ENCODE data around the gene PAPPA.

Gene PAPPA

DNA sequence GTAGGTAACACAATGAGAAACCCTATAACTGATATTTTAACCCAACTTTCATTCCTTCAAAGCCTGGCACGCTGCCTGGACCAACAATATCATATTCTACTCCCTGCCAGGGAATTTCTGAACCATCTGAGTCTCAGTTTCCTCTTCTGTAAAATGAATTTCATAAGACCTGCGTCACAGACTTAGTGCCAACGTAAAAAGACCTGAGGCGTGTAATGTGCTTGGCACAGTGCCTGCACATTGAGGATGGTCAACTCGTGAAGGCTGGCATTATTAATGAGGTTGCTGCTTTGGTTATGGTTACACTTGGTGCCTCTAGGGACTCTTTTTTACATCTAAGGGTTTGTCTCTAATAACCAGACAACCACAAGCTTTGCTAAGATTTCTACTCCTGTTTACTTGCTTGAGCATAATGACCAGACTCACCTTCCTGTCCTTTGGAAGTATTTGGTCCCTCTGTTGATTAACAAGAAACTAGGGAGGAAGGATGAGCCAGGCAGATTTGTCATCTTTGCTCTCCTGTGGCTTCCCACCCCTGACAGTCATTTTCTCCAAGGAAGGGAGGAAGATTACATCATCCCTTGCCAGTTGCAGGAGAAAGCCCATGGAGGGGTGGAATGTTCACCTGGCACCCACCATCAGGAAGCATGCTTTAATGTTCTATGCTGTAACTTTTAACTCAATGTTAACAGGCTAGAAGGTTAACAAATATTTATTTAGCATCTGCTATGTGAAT, 79.0 kb downstream of the PAPPA start:
- DNase-seq, result no peak

DNA sequence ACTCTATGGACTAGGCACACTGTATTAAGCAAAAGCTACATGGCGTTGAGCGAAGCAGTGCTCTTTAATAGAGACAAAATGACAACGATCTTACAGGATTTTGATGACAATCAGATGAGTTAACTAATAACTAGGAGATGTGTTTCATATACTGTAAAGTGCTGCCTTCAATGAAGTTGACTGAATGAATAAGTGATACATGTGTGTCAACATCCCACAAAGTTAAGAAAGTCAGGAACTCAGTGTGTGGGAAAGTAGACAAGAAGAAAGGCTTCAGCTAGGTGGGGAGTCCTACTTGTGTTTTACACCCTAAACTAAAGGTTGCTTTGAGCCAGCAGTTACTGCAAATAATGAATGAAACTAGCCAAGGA, 79.6 kb downstream of the PAPPA start:
- DNase-seq, result no peak

- DNase-seq, result no peak
Observed at GRCh38 chr9:116234081-116234480, 80.5 kb downstream of the PAPPA start.

DNA sequence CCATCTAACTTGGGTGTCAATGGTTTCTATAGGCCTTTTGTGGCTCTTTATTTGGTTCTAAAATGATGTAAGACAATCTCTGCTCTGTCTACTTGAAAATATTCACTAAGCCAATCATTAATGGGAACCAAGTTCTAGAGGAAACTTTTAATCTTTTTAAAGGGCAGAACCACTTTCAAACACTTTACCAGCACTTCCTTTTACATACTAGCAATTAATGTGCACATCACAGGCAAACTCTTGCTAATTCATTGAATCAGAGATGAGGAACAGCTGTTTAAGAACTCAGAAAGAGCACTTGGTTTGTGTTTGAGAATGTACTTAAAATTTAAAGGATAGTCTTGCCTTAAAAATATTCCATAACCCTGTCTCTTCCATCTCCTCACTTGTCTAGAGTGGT, 83.4 kb downstream of the PAPPA start:
- DNase-seq, result no peak

DNA sequence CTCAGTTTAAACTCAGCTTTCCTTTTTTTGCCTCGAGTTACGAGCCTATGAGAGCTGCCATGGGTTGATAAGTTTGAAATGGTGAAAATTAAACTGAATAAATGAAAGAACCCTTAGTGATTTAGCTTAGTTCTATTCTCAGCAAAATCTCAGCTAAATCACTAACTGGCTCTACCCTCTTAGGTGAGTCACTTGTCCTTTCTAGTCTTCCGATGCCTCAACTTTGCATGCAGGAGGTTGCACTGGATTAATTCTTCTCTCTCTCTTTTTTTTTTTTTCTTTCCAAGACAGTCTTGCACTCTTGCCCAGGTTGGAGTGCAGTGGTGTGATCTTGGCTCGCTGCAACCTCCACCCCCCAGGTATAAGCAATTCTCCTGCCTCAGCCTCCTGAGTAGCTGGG, 83.9 kb downstream of the PAPPA start:
- no peak for DNase-seq

DNA sequence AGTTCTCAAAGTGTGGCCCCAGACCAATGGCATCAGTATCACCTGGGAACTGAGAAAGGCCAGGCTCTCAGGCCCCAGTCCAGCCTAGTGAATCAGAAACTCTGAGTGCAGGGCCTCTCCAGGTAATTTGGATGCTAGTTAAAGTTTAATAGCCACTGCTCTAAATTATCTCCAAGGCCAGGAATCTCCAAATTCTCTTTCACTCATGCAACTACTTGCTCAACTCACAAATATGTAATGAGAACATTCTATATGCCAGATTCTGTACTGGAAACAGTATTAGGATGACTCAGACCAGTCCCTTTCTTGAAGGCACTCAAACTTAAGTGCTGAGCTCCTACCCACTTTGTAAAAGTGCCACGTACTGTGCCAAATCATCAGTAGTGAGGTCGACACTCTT, 84.6 kb downstream of the PAPPA start:
- DNase-seq, result no peak

DNA sequence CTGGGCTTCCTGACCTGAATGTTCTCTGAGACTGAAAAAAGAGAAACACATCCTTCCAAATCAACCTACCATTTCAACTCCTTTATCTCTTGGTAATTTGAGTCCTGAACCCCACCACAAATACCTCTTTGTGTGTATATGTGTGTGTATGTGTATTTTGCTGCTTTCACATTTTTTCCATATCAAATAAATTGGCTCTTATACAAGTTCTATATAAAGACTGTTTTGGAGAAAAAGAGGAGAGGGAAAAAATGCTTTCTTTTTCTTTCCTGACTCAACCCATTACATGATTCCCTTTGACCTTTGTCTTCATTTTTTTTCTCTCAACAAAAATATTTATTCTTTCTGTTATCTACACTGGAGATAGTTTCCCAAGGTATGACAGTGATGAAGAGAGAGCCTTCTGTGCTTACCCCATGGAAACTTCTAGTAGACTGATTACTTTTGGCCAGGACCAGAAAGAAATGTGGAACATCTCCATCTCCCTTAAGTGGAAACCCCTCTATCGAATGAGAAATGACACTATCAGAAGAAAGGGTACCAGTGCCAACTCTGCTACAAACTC, 85.3 kb downstream of the PAPPA start:
- DNase-seq, result no peak

DNA sequence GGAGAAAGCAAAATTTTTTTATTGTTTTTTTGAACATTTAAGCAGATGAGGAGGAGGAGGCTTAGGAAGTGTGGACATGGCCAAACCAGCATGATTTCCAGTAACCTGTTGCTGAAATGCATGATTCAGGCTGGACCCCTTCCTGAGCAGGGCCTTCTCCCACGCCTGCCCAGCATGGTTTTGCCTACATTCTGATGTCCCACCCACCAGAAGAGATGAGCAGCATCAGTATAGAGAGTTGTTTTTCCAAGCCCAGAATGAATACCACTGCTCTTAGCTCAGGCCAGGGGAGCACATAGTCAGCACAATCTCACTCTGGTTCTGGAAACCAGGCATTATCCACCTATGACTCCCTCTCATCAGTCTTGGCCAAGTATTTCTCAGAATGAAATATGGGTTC, 90.1 kb downstream of the PAPPA start:
- no peak for DNase-seq

- no peak for DNase-seq
Observed at GRCh38 chr9:116247284-116247683, 93.7 kb downstream of the PAPPA start.

DNA sequence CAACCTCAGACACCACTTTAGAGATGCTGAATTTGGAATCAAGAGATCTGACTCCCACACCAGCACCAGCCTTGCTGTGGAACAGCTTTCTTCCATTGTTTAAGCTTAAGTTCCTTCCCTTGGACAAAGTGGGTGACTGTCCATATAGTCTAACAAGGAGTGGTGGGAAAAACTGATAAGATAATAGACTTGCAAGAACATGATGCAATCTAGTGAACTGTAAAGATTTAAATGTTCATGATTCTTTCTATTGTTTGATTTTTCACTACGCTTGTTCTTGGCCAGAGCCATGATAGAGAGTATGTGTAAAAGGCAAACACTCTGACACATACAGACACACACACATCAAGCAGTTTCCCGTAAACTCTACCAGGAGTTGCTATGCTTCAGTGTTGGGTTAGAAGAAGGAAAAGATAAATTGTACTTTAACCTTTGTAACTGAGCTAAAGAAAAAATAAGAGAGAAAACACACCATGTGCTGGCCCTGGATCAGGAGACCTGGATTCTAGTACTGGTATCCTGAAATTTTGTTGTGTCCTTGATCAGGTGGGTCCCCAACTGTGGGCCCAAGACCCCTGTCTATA, 94.3 kb downstream of the PAPPA start:
- DNase-seq, result no peak

DNA sequence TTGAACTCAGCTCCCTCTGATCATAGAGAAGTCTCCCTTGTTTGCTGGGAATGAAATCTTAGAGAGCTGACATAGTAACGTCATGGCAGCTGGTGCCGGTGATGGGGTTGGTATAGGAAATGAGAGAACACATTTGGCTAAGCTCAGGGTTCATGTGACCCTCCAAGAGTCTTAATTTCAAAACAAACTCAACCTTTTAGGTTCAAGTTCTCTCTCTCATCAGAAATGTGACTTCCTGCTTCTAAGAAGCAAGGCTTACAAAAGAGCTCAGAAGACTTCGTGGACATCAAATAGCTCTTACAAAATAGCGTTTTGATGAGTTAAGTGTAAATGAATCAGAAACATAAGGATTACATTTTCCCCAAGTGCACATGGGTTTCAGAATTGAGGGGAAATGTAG, 97.3 kb downstream of the PAPPA start:
- no peak for DNase-seq

GRCh38 chr9:116251366-116251765, 97.8 kb downstream of the PAPPA start:
- no peak for DNase-seq

DNA sequence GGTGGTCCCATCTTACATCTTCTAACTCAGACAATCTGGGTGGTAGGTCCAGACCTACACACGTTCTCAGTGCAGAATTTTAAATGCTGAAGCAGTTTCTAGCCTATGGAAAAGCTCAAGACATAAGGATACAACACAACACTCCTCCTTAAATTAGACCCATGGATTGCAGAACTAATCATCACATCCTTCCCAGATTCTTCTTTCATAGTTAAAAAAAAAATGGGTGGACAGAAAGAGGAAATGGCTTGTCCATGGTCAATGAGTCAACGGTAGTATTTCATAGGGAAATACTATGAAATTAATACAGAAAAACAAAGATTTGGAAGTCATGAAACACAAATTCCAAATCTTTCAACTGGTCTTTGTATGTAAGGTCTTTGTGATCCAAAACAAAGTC, 106.9 kb downstream of the PAPPA start:
- DNase-seq, result no peak

DNA sequence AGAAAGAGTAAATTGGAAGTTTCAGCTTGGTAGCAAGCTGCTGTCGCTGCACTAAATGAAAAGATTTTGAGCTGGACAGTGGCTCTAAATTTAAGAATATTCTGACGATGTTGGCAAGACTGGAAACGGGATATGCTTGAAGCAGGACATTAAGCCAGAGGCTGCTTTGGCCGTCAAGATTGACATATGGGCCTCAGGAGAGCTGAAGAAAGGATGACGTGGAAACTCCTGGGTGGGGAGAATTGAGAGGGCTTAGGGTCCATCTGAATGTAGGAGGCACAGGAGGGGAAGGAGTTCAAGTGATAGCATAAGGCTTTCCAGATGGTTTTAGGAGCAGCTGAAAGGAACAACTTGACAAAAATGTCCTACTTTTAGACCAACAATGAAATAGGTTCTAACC, 108.9 kb downstream of the PAPPA start:
- no peak for DNase-seq

DNA sequence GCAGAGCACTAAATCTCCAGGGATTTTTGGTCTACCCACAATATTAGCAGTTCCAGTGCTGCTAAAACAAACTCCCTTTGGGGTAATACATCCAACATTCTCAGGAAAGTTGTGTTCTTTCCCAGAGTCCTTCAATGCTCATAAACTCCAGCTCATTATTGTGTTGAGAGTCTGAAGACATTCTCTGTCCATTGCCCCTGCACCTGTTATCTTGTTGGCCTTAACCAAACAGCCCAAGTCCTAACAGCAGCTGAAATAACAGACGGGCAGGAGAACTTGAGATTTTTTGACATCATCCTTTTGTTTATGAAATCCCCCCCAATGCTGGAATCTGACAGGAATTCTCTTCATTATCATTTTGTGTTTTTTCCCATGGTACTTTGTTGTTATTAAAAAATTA, 110.8 kb downstream of the PAPPA start:
- no peak for DNase-seq

DNA sequence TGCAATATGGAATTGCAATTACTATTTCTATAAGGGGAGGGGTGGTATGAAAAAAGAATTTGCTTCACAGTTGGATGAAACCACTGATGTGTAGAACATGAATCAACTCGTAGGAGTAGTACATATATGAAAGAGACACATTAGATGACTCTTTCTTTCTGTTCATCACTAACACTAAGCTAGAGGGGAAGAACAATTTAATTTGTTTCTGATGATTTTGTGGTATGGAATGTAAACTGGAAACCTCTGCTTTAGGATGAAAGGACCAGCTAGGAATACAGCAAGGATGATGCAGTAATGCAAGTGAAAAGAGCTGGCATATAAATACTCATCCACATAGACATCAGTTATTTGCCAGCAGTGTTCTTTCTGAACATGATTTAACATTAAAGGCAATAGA, 113.4 kb downstream of the PAPPA start:
- DNase-seq, result no peak

- DNase-seq, result no peak
Observed at GRCh38 chr9:116269250-116269649, 115.7 kb downstream of the PAPPA start.

GRCh38 chr9:116270546-116270945, 117.0 kb downstream of the PAPPA start:
- no peak for DNase-seq

GRCh38 chr9:116271340-116271739, 117.7 kb downstream of the PAPPA start:
- DNase-seq, result no peak

DNA sequence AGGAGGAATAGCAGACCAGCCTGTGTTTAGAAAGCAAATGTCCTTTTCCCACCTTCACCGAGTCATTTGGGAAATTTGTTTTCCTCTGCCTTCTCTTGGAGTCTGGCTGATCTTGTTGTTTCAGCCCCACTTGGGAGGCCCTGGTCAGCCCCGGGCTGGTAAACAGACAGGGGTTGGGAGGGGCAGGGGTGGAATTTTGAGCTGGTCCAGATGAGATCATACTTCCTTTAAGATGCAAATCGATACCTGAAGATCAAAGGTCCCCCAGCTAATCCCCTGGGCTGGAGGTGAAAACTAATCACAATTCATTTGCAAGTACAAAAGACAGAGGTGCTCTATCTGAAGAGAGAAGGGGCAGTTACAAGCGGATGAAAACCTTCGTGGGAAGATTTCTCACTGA, 118.4 kb downstream of the PAPPA start:
- no peak for DNase-seq

GRCh38 chr9:116274293-116274692, 120.7 kb downstream of the PAPPA start:
- DNase-seq, result no peak

DNA sequence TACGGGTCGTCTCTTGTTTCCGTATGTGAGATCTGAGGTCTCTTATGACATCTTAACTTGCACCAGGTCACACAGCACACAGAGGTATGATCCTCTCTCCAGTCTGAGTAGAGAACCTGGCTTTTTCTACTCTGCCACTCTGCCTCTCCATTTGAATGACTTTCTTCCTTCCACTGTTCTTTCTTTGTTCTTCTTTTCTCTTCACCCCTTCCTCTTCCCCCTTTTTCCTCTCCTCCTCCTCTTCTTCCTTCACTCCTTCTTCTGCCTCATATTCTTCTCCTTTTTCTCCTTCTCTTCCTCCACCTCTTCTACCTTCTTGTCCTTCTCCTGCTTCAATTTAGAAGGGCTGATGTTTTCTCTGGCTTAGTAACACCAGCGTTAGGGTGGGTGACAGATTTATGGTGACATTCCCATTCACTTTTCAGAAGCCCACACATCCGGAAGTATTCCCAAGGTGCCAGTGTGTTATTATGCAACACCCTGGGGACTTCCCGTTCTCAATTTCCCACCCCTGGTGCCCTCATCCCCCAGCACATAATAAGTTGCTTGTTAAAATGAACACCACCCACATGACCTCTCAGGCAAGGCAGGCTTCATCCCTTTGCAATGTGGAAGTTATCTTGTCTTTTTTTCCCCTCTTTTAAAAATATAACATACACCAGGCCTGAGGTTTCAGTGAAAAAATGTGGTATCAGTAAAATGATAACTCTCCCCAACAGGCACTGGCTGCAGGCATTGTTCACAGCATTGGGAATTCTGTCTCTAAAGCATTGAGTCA, 122.0 kb downstream of the PAPPA start:
- DNase-seq, result no peak

DNA sequence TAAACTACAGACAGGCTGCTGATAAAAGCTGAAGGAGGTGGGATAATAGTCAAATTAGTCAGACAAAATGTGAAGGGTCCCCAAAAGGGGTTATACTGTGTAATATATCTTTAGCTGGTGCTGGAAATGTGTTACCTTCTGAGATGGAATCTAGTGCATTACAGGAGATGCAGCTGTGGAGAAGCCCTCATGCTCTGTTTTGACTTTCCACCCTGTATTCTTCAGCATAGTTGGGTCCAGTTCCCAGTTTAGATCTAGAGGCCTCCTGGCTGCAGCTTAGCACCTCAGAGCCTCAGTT, 122.6 kb downstream of the PAPPA start:
- no peak for DNase-seq

GRCh38 chr9:116276651-116277121, 123.1 kb downstream of the PAPPA start:
- DNase-seq, result no peak
